Choroid plexus epithelial cell (primary cell): ENCODE results near the gene ARHGAP44.
A peak's percentile ranks its signal among the peaks of the same experiment; 100 is the strongest.

Experiments used
- DNase-seq: peaks from one replicate; pipeline ENCODE4 v3.0.0-alpha.2; 2010; ENCODE audit warnings: low read depth
- H3K4me3 ChIP-seq: 2 replicates; pipeline ENCODE4 v1.5.1; 2011; ENCODE audit warnings: low read depth, mild to moderate bottlenecking, control low read depth, low read length, moderate library complexity
- TF ChIP-seq, protein P1 (sequence below): conservative IDR thresholded peaks from 2 replicates; pipeline ENCODE4 v1.5.1; 2011; ENCODE audit warnings: low read depth, mild to moderate bottlenecking, control low read depth, inconsistent platforms, low read length, moderate library complexity

ARHGAP44 gene

DNA sequence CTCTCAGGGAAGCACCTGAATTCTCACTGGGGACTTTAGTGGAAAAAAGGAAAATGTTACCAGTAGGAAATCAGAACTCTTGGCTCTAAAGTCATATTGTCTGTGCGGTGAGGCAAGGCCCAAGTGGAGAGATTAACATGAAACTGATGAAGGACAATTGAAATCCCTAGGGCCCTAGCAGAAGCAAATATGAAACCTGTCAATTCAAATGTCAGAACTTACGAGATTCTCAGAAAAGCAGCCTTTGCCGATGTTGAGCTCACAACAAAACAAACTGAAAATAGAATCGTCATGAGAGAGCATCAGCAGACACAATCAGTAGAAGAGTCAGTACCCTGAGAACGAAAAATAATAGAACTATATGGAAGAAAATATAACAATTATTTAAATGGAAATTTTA is 119.7 kb downstream of the ARHGAP44 start:
- TF ChIP-seq, protein P1, sequence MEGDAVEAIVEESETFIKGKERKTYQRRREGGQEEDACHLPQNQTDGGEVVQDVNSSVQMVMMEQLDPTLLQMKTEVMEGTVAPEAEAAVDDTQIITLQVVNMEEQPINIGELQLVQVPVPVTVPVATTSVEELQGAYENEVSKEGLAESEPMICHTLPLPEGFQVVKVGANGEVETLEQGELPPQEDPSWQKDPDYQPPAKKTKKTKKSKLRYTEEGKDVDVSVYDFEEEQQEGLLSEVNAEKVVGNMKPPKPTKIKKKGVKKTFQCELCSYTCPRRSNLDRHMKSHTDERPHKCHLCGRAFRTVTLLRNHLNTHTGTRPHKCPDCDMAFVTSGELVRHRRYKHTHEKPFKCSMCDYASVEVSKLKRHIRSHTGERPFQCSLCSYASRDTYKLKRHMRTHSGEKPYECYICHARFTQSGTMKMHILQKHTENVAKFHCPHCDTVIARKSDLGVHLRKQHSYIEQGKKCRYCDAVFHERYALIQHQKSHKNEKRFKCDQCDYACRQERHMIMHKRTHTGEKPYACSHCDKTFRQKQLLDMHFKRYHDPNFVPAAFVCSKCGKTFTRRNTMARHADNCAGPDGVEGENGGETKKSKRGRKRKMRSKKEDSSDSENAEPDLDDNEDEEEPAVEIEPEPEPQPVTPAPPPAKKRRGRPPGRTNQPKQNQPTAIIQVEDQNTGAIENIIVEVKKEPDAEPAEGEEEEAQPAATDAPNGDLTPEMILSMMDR, result no peak
- no peak for DNase-seq

DNA sequence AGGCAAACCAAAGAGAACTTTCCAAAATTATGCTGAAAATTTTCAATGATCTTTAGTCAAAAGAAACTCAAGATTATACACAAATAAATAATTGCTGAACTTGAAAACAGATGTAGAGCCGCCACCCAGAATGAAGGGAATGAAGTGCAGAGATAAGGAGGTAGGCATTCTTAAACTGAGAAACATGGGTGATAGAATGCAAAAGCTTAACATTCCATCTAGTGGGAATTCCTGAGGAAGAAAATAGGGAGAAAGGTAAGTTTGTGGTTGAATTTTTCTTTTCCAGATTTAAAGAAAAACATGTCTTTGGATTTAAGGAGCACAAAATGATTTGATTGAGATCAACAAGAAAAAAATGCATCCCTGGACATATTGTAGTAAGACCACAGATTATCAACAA is 120.2 kb downstream of the ARHGAP44 start:
- no peak for DNase-seq
- TF ChIP-seq, protein P1, result no peak
- H3K4me3 ChIP-seq, result no peak overlapping the region

More for the DNA sequence above, 119.7 kb downstream of the ARHGAP44 start:
- H3K4me3 ChIP-seq, result no peak overlapping the region

DNA sequence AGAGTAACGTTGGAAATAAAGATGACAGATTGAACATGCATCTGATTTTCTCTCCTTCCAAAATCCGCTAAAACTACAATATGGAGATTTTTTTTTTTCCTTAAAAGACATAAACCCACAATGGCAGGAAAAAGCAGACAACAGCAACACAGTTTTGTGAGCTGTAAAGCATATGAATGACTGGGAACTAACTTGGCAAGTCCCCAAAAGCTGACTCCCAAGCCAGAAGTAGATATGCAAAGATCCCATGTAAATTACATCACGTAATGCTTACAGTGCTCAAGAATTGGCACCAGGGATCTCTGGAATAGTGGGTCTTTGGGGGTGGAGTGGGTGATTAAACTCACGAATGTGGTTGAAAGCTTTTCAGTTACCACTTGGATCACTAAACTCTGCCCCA is 121.9 kb downstream of the ARHGAP44 start:
- TF ChIP-seq, protein P1, result no peak
- no peak overlapping the region for H3K4me3 ChIP-seq
- peak; percentile 10 for DNase-seq

DNA sequence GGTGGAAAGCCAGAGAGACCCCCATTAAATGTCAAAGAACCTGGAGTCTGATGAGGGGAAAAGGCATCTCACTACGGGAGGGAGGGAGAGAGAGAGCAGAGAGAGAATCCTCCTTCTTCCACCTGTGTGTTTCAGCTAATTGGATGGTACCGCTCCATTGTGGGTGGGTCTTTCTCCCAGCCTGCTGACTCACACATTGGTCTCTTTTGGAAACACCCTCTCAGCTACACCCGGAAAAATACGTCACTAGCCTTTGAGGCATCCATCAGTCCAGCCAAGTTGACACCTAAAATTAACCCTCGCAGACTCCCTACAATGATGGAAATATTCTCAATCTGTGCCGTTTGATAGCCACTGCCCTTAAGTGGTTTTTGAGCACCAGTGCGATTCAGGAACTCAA is 128.1 kb downstream of the ARHGAP44 start:
- no peak for DNase-seq
- no peak overlapping the region for H3K4me3 ChIP-seq
- TF ChIP-seq, protein P1, result no peak

DNA sequence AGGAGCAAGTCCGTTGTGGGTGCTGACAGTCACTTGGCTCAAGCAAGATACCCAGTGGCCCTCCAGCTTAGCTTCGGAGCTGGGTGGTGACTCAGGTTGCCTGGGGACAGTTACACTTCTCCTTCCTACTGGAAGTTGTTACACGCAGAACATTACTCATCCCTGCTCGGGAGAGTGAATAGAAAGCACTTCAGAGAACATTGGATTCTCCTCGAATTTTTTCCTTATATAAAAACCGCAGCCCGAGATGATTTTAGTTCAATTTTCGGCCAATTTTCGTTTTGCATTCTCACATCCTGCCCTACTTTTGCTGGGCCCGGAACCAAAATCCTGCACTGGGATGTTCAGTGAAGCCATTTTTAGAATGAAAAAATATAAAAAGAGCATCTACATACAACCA is 128.8 kb downstream of the ARHGAP44 start:
- TF ChIP-seq, protein P1, result no peak
- no peak overlapping the region for H3K4me3 ChIP-seq
- no peak for DNase-seq

DNA sequence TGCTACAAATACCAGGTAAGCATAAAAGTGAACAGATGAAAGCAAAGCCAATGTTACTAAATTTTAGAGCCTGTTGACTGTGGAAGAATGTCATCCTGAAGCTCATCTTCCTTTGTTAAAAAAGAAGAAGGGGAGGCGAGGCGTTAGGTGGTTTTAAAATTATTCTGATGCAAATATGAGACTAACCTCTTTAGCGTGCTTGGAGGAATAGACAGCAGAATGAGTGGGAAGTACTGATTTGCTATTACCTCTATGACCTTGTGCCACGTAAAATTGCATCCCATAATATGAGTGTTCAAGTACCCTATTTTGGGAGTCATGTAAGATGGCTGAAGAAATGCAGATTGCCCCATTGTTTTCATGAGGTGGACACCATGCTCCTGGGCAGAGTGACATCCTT is 132.8 kb downstream of the ARHGAP44 start:
- DNase-seq, result no peak
- no peak overlapping the region for H3K4me3 ChIP-seq
- TF ChIP-seq, protein P1, result no peak

DNA sequence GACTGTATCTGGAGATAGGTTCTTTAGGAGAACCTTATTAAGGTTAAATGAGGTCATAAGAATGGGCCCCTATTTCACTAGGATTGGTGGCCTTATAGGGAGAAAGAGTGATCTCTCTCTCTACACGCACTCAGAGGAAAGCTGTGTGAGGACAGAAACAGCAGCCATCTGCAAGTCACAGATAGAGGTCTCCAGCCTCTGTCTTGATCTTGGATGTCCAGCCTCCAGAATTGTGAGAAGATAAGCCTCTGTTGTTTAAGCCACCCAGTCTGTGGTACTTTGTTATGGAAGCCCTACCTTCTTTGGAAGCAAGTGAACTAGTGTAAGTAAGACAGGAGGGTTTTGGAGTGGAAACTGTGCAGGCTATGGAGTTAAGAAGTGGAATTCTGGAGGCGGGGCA is 135.3 kb downstream of the ARHGAP44 start:
- no peak overlapping the region for H3K4me3 ChIP-seq
- TF ChIP-seq, protein P1, result no peak
- no peak for DNase-seq
